Neural progenitor cell (in vitro differentiated cells): ENCODE results near the gene TTC3.

Experiments
- EZH2 ChIP-seq: fragments of 200-600 bp; sonication (generic); IDR thresholded peaks from 2 replicates; pipeline ENCODE4 v1.6.1; 2017; ENCODE audit warnings: antibody characterized with exemption, mild to moderate bottlenecking, moderate library complexity
- EZH2phosphoT487 ChIP-seq: fragments of 200-600 bp; sonication (generic); IDR thresholded peaks from 2 replicates; pipeline ENCODE4 v1.6.1; 2017; ENCODE audit warnings: antibody characterized with exemption
- TF ChIP-seq, protein P1 (sequence below): fragments of 200-600 bp; sonication (generic); IDR thresholded peaks from 2 replicates; pipeline ENCODE4 v1.5.1; 2017; ENCODE audit warnings: antibody characterized with exemption, mild to moderate bottlenecking

DNA sequence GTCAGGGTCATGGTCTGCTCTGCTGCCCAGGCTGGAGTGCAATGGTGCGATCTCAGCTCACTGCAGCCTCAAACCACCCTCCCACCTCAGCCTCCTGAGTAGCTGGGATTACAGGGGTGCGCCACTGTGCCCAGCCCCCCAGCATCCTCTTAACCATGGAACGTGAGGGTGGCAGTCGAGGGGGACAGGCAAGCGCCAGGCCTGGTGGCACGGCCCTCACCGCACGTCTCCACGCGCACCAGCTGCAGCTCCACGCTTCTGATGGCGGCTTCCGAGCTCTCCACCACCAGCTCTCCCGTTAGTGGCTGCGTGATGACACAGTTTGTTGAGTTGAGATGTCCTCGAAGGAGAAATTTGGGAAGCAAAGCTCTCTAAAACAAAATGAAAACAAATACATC lies 154.9 kb downstream of the TTC3 start:
- TF ChIP-seq, protein P1, sequence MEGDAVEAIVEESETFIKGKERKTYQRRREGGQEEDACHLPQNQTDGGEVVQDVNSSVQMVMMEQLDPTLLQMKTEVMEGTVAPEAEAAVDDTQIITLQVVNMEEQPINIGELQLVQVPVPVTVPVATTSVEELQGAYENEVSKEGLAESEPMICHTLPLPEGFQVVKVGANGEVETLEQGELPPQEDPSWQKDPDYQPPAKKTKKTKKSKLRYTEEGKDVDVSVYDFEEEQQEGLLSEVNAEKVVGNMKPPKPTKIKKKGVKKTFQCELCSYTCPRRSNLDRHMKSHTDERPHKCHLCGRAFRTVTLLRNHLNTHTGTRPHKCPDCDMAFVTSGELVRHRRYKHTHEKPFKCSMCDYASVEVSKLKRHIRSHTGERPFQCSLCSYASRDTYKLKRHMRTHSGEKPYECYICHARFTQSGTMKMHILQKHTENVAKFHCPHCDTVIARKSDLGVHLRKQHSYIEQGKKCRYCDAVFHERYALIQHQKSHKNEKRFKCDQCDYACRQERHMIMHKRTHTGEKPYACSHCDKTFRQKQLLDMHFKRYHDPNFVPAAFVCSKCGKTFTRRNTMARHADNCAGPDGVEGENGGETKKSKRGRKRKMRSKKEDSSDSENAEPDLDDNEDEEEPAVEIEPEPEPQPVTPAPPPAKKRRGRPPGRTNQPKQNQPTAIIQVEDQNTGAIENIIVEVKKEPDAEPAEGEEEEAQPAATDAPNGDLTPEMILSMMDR: no peak
- TF ChIP-seq EZH2phosphoT487 (no peak), EZH2 (no peak)
